H1 (cell line): ENCODE results near the gene DTNB. TPM values are rescaled to one million over a fixed set of nuclear protein-coding genes. Genes with fewer than 3 reads are reported as not detected.

Experiments used
- CTCF ChIA-PET: fragments of 300-600 bp; sonication (Branson Sonifier 250); formaldehyde crosslinking; loops from one replicate; lab custom pipeline; 2021; ENCODE audit not compliant: partially characterized antibody; lab: Charles Lee
- POLR2A ChIA-PET: fragments of 300-600 bp; sonication (Branson Sonifier 250); formaldehyde crosslinking; loops from one replicate; lab custom pipeline; 2021; ENCODE audit warnings: inconsistent platforms; ENCODE audit not compliant: partially characterized antibody; lab: Charles Lee
- DNase-seq, 2 experiments: peaks; one replicate each; pipeline versions ENCODE4 v3.0.0 to v3.0.0-alpha.2; 2010 to 2022; ENCODE audit warnings: low spot score in 2 of 2, low read depth in 1 of 2, mixed read lengths in 1 of 2
- FAIRE-seq: peaks from 2 replicates; lab custom pipeline; 2011; peaks lifted over from hg19 to GRCh38; lab: Jason Lieb, UNC
- H2AFZ ChIP-seq: 2 replicates; pipeline ENCODE4 v1.8.1; 2012; ENCODE audit warnings: low read length, inconsistent platforms
- H2AK5ac ChIP-seq: 2 replicates; pipeline ENCODE4 v1.6.1; 2013; ENCODE audit warnings: low read depth, low read length
- H2BK120ac ChIP-seq: replicated peaks from 2 replicates; pipeline ENCODE3; 2013; ENCODE audit warnings: low read depth, low read length, inconsistent platforms
- H2BK12ac ChIP-seq: 2 replicates; pipeline ENCODE4 v1.6.1; 2013; ENCODE audit warnings: low read depth, low read length
- H2BK15ac ChIP-seq: 2 replicates; pipeline ENCODE4 v1.6.1; 2013; ENCODE audit warnings: low read length
- H2BK20ac ChIP-seq: 2 replicates; pipeline ENCODE4 v1.6.1; 2013; ENCODE audit warnings: low read length
- H2BK5ac ChIP-seq: 2 replicates; pipeline ENCODE4 v1.6.1; 2013; ENCODE audit warnings: low read depth, low read length
- H3K14ac ChIP-seq: 2 replicates; pipeline ENCODE4 v1.6.1; 2013; ENCODE audit warnings: inconsistent platforms; ENCODE audit not compliant: insufficient read length
- H3K18ac ChIP-seq: 2 replicates; pipeline ENCODE4 v1.6.1; 2013; ENCODE audit warnings: low read length; ENCODE audit errors: extremely low read depth
- H3K23ac ChIP-seq: 2 replicates; pipeline ENCODE4 v1.6.1; 2013; ENCODE audit warnings: inconsistent platforms; ENCODE audit not compliant: insufficient read length
- H3K23me2 ChIP-seq: 2 replicates; pipeline ENCODE4 v1.6.1; 2013; ENCODE audit warnings: low read depth, low read length
- H3K27ac ChIP-seq: 2 replicates; pipeline ENCODE4 v1.6.1; 2011; ENCODE audit warnings: low read depth, low read length, inconsistent platforms
- H3K27me3 ChIP-seq, 4 experiments: replicated peaks in 1 of 4; 1 replicate in 1 of 4; 2 replicates in 3 of 4; pipeline versions ENCODE4 v1.6.1 to v1.8.1; 2011 to 2013; ENCODE audit warnings: low read length in 3 of 4, mild to moderate bottlenecking in 3 of 4, inconsistent platforms in 2 of 4, mixed read lengths in 2 of 4, moderate library complexity in 1 of 4; ENCODE audit not compliant: control insufficient read depth in 3 of 4, insufficient read depth in 3 of 4; ENCODE audit errors: extremely low read depth in 1 of 4
- H3K36me3 ChIP-seq, 4 experiments: 2 replicates each; pipeline versions ENCODE4 v1.6.1 to v1.8.1; 2011 to 2013; ENCODE audit warnings: mild to moderate bottlenecking in 4 of 4, low read length in 3 of 4, moderate library complexity in 2 of 4, control low read depth in 1 of 4, inconsistent platforms in 1 of 4; ENCODE audit not compliant: insufficient read depth in 4 of 4, control insufficient read depth in 2 of 4
- H3K4ac ChIP-seq: replicated peaks from 2 replicates; pipeline ENCODE3; 2013; ENCODE audit warnings: low read length, low read depth, mixed read lengths, inconsistent platforms; ENCODE audit not compliant: insufficient read length
- H3K4me1 ChIP-seq, 4 experiments: replicated peaks in 1 of 4; 1 replicate in 1 of 4; 2 replicates in 3 of 4; pipeline versions ENCODE4 v1.6.1 to v1.8.1; 2011 to 2013; ENCODE audit warnings: low read length in 3 of 4, inconsistent platforms in 2 of 4, mixed read lengths in 1 of 4; ENCODE audit not compliant: insufficient read depth in 4 of 4, control insufficient read depth in 3 of 4
- H3K4me2 ChIP-seq, 2 experiments: 2 replicates each; pipeline versions ENCODE4 v1.6.1 to v1.8.1; 2011 to 2013; ENCODE audit warnings: low read depth in 2 of 2, low read length in 2 of 2, control low read depth in 1 of 2, inconsistent platforms in 1 of 2, mild to moderate bottlenecking in 1 of 2; ENCODE audit not compliant: insufficient read depth in 1 of 2
- H3K4me3 ChIP-seq, 4 experiments: fragments of 200-600, 300-600 bp in 1 of 4; sonication (generic), shearing (Covaris generic), sonication (Bioruptor Twin) in 1 of 4; 2 replicates each; pipeline versions ENCODE4 v1.5.1 to v1.8.1; 2011 to 2016; ENCODE audit warnings: low read length in 4 of 4, low read depth in 3 of 4, control low read depth in 2 of 4, inconsistent platforms in 2 of 4, mild to moderate bottlenecking in 2 of 4, mixed read lengths in 1 of 4, moderate library complexity in 1 of 4; ENCODE audit not compliant: insufficient read depth in 2 of 4; ENCODE audit errors: extremely low read depth in 1 of 4
- H3K56ac ChIP-seq: replicated peaks from 2 replicates; pipeline ENCODE3; 2013; ENCODE audit warnings: low read depth, mild to moderate bottlenecking, mixed read lengths, low read length, inconsistent platforms; ENCODE audit not compliant: insufficient read length
- H3K79me1 ChIP-seq: 2 replicates; pipeline ENCODE4 v1.6.1; 2013; ENCODE audit warnings: low read depth, low read length, control low read depth
- H3K79me2 ChIP-seq, 2 experiments: 2 replicates each; pipeline versions ENCODE4 v1.6.1 to v1.8.1; 2012 to 2013; ENCODE audit warnings: low read length in 2 of 2, mild to moderate bottlenecking in 2 of 2, inconsistent platforms in 1 of 2; ENCODE audit not compliant: insufficient read depth in 2 of 2, control insufficient read depth in 1 of 2
- H3K9ac ChIP-seq, 4 experiments: replicated peaks in 1 of 4; 1 replicate in 1 of 4; 2 replicates in 3 of 4; pipeline versions ENCODE4 v1.6.1 to v1.8.1; 2011 to 2013; ENCODE audit warnings: low read depth in 3 of 4, low read length in 3 of 4, control low read depth in 2 of 4, mild to moderate bottlenecking in 2 of 4, moderate library complexity in 2 of 4, inconsistent platforms in 1 of 4; ENCODE audit errors: extremely low read depth in 1 of 4
- H3K9me3 ChIP-seq, 2 experiments: 2 replicates each; pipeline versions ENCODE4 v1.6.1 to v1.8.1; 2012 to 2013; ENCODE audit warnings: mild to moderate bottlenecking in 2 of 2, moderate library complexity in 2 of 2, control low read depth in 1 of 2, inconsistent platforms in 1 of 2, low read depth in 1 of 2, low read length in 1 of 2, mixed read lengths in 1 of 2; ENCODE audit not compliant: insufficient read depth in 2 of 2
- H4K20me1 ChIP-seq, 2 experiments: replicated peaks in 1 of 2; 2 replicates each; pipeline versions ENCODE3 to v1.8.1; 2011 to 2013; ENCODE audit warnings: inconsistent platforms in 2 of 2, low read length in 2 of 2, mild to moderate bottlenecking in 1 of 2; ENCODE audit not compliant: insufficient read depth in 2 of 2, control insufficient read depth in 1 of 2
- H4K5ac ChIP-seq: 2 replicates; pipeline ENCODE4 v1.6.1; 2013; ENCODE audit warnings: low read length, low read depth, mixed read lengths, inconsistent platforms; ENCODE audit not compliant: insufficient read length
- H4K8ac ChIP-seq: 2 replicates; pipeline ENCODE4 v1.8.0; 2013; ENCODE audit warnings: mild to moderate bottlenecking, moderate library complexity, low read length, inconsistent platforms; ENCODE audit not compliant: insufficient read depth; ENCODE audit errors: extremely low read depth
- H4K91ac ChIP-seq: replicated peaks from 2 replicates; pipeline ENCODE3; 2013; ENCODE audit warnings: low read length, mixed read lengths, inconsistent platforms; ENCODE audit not compliant: insufficient read length
- BRCA1 ChIP-seq: IDR thresholded peaks from 2 replicates; pipeline ENCODE4 v1.6.1; 2012; ENCODE audit warnings: low read depth, low read length, improper control_type of control experiment
- CBX5 ChIP-seq: fragments of 300-800, 300-1000 bp; sonication (generic); IDR thresholded peaks from 2 replicates; pipeline ENCODE4 v1.7.1; 2016; ENCODE audit warnings: antibody characterized with exemption, low read length, low read depth
- CEBPB ChIP-seq: IDR thresholded peaks from 2 replicates; pipeline ENCODE4 v1.6.1; 2012; ENCODE audit warnings: low read depth, low read length
- CTBP2 ChIP-seq: IDR thresholded peaks from 2 replicates; pipeline ENCODE4 v1.7.0; 2011; ENCODE audit warnings: borderline replicate concordance, mild to moderate bottlenecking, moderate library complexity, mixed read lengths, low read length; ENCODE audit not compliant: insufficient read depth, insufficient read length
- E2F6 ChIP-seq: IDR thresholded peaks from 2 replicates; pipeline ENCODE4 v1.6.1; 2012; ENCODE audit warnings: inconsistent platforms
- JUN ChIP-seq: IDR thresholded peaks from 2 replicates; pipeline ENCODE4 v1.6.1; 2011; ENCODE audit warnings: low read depth, mild to moderate bottlenecking, improper control_type of control experiment, low read length
- KDM5A ChIP-seq: fragments of 200-600 bp; IDR thresholded peaks from 2 replicates; pipeline ENCODE4 v1.7.1; 2012; ENCODE audit warnings: mild to moderate bottlenecking, low read length, inconsistent platforms, mixed read lengths
- SP2 ChIP-seq: IDR thresholded peaks from 2 replicates; pipeline ENCODE4 v1.6.1; 2012; ENCODE audit warnings: mild to moderate bottlenecking, low read length, inconsistent platforms
- SUZ12 ChIP-seq: fragments of 200-600 bp; sonication (generic); IDR thresholded peaks from 2 replicates; pipeline ENCODE4 v1.6.1; 2012; ENCODE audit warnings: mild to moderate bottlenecking, inconsistent platforms, low read length, moderate library complexity, mixed read lengths
- WGBS, 2 experiments: shearing (Covaris generic) in 1 of 2; methylation state at CpG; one replicate each; pipeline versions ENCODE4 v1.1.6 to v1.1.7; 2013 to 2015; ENCODE audit warnings: low lambda C conversion rate in 2 of 2, mixed read lengths in 2 of 2, inconsistent platforms in 1 of 2, low coverage in 1 of 2, missing lambda C conversion rate in 1 of 2; ENCODE audit not compliant: insufficient replicate concordance in 2 of 2, insufficient coverage in 1 of 2, insufficient read length in 1 of 2; ENCODE audit errors: extremely low coverage in 1 of 2, missing lambda C conversion rate in 1 of 2; 5-methylcytosine and 5-hydroxymethylcytosine counted together
- polyA plus RNA-seq, 7 experiments: library from polyadenylated mRNA; depleted of rRNA in 3 of 7; stranded (reverse) in 5 of 7; unstranded in 2 of 7; fragments of >200 nt in 5 of 7; fragments of 200-250 nt in 2 of 7; gene quantifications; 1 replicate in 5 of 7; 2 replicates in 1 of 7; 4 replicates in 1 of 7; pipeline versions ENCODE4 v1.2.1 to v1.2.3, GENCODE V29; 2011 to 2013; ENCODE audit warnings: missing spikeins in 2 of 7, mixed read lengths in 2 of 7
- total RNA-seq: library from RNA; stranded (reverse); fragmentation: NEBNext Ultra II Directional; extraction: Animal tissue kit (Norgen Biotek cat#: 25700); gene quantifications from 2 replicates; pipeline ENCODE4 v1.2.1, GENCODE V29; 2021
- TF ChIP-seq, protein P1 (sequence below): IDR thresholded peaks from 2 replicates; pipeline ENCODE4 v1.6.1; 2011; ENCODE audit warnings: low read length, improper control_type of control experiment

Gene DTNB
- total and polyA plus RNA-seq, 2 of the 8 experiments (the other 6 are each of a cell fraction or from before 2014, with no cell fraction given) = 39.6 to 49.5 TPM

DNA sequence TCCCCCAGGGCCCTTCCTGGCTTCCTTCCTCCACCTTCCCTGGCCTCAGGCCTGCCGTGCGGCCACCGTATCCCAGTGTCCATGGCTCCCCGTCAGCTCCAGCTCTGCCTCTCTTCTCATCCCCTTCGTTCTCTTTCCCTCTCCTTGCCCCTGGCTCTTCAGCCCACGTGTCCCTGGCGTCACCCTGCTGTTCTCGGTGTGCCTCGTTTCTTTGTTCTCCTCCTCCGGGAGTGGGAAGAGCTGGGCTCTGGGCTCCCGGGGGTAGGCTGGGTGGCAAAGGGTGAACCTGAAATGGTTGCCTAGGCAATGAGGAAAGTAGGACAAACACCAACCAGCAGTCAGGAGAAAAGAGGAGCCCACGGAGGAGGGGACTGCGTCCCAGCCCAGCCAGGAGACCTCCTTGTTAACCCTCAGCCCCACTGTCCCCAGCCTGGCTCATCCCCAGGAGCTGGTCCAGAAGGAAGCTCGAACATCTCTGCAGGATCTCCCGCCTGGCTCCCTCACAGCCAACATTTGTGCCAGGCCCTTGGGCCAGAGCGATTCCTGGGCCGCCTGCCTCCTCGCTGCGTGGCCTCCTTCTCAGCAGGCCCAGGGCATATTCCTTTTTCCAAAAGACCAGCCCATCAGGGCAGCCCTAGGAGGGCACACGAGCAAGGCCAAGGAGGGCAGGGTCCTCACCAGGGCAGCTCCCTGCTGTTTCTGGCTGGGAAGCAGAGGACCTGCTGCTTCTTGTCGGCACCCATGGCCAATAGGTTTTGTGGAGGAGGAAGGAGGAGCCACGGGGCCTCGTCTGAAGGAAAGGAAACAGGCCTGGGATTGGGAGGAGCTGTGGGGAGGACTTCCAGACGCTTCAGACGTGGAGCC lies 300.7 kb downstream of the DTNB start:
- no peak overlapping the region for H3K56ac ChIP-seq
- H3K79me1 ChIP-seq = no peaks in the 10 kb centered on the region
- no peak overlapping the region for H3K4ac ChIP-seq
- H2AK5ac ChIP-seq = 0 out of 2 replicates have a peak overlapping the region, but pooled peaks have one; percentile 55
- no peak overlapping the region for H4K5ac ChIP-seq
- no peak overlapping the region for H4K91ac ChIP-seq
- H3K4me3 ChIP-seq = no peak overlapping the region
- no peak overlapping the region for H4K8ac ChIP-seq
- H2BK120ac ChIP-seq = no peak overlapping the region
- ChIA-PET POLR2A (interaction anchor here (1.0 to 2.3 kb wide), 3 partner anchors 8 to 10 kb away, joined by 3 to 8 read pairs (median 7); no protein-coding TSS in a partner anchor), CTCF (interaction anchor here (1.0 to 8.6 kb wide), 9 partner anchors 8 to 96 kb away, joined by 3 to 108 read pairs (median 5); partner anchors contain the start of gene DNMT3A)
- H3K9ac ChIP-seq = no peak overlapping the region
- WGBS, 2 experiments = 90% methylated on average over 22 of the region's 25 CpGs; no CpG with 5 or more reads in 1 of the 2 experiments
- no peak overlapping the region for H3K23ac ChIP-seq
- no peak overlapping the region for H3K27ac ChIP-seq
- peaks cover 0 to 15% (median 6%) of the 10 kb centered on the region in 4 experiments; a peak in 6 of 7 replicates for H3K27me3 ChIP-seq
- peaks cover 0 to 14% (median 12%) of the 10 kb centered on the region in 4 experiments; a peak in 5 of 7 replicates for H3K4me1 ChIP-seq
- no peaks in the 10 kb centered on the region for H3K79me2 ChIP-seq
- H2BK12ac ChIP-seq = peak overlapping the region; percentile 60; the same call in 1 of the 2 replicates
- no peak overlapping the region for H2BK20ac ChIP-seq
- no peaks in the 10 kb centered on the region for H3K36me3 ChIP-seq
- H2BK5ac ChIP-seq = no peak overlapping the region; the same call in 1 of the 2 replicates
- H3K4me2 ChIP-seq = no peak overlapping the region
- no peak overlapping the region for H2BK15ac ChIP-seq
- H3K9me3 ChIP-seq = no peaks in the 10 kb centered on the region
- H3K14ac ChIP-seq = no peak overlapping the region
- FAIRE-seq (no peak), DNase-seq (no peak)
- H2AFZ ChIP-seq = no peak overlapping the region
- no peaks in the 10 kb centered on the region for H4K20me1 ChIP-seq
- H3K23me2 ChIP-seq = no peaks in the 10 kb centered on the region
- peak overlapping the region; percentile 32 for H3K18ac ChIP-seq
- TF ChIP-seq CEBPB = no peak
- TF ChIP-seq CTBP2 = no peak
- no peak for TF ChIP-seq SP2
- no peak for TF ChIP-seq CBX5
- no peak for TF ChIP-seq E2F6
- TF ChIP-seq, protein P1, sequence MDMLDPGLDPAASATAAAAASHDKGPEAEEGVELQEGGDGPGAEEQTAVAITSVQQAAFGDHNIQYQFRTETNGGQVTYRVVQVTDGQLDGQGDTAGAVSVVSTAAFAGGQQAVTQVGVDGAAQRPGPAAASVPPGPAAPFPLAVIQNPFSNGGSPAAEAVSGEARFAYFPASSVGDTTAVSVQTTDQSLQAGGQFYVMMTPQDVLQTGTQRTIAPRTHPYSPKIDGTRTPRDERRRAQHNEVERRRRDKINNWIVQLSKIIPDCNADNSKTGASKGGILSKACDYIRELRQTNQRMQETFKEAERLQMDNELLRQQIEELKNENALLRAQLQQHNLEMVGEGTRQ = no peak
- no peak for TF ChIP-seq KDM5A
- TF ChIP-seq SUZ12 = no peak
- no peak for TF ChIP-seq BRCA1
- TF ChIP-seq JUN = no peak
